GM13976 (cell line): ENCODE data around the gene TSSC4.
"Not testable (repeated sequence)": the region's sequence is repeated elsewhere in the genome, so short reads cannot be mapped to it uniquely, and the experiment has no call there.

Experiments used
- DNase-seq: peaks from one replicate; pipeline ENCODE4 v3.0.0; 2012; ENCODE audit warnings: low spot score
- CTCF ChIP-seq: IDR thresholded peaks from 2 replicates; pipeline ENCODE4 v1.5.1; 2012; ENCODE audit warnings: borderline replicate concordance, mild to moderate bottlenecking; ENCODE audit not compliant: insufficient read depth; ENCODE audit errors: extremely low read depth, missing control alignments, control extremely low read depth
- in situ Hi-C: fragments of 300-500 bp; cut with MboI; formaldehyde crosslinking; loops from one replicate; pipeline ENCODE4 v1.12.0; 2022; ENCODE audit warnings: low sequenced_read_pairs, mixed read lengths, inconsistent platforms; ENCODE audit not compliant: unreplicated experiment

Gene TSSC4

GRCh38 chr11:2400069-2400761, at the start of gene TSSC4:
Gene TSSC4 (plus strand): TSS chr11:2400750. CDS start chr11:2402634, 1,884 bp downstream.
- in situ Hi-C loops = no loop called here
- peak; percentile 99 for DNase-seq
- peak; percentile 100 for TF ChIP-seq CTCF

- in situ Hi-C loops = no loop called here
- no peak for TF ChIP-seq CTCF
These were observed 48.8 kb upstream of the TSSC4 start for GRCh38 chr11:2351701-2352100.

GRCh38 chr11:2352420-2352819, 48.1 kb upstream of the TSSC4 start:
- DNase-seq = no peak
- in situ Hi-C loops = no loop called here
- TF ChIP-seq CTCF = no peak

More at GRCh38 chr11:2351701-2352100, 48.8 kb upstream of the TSSC4 start:
- no peak for DNase-seq

DNA sequence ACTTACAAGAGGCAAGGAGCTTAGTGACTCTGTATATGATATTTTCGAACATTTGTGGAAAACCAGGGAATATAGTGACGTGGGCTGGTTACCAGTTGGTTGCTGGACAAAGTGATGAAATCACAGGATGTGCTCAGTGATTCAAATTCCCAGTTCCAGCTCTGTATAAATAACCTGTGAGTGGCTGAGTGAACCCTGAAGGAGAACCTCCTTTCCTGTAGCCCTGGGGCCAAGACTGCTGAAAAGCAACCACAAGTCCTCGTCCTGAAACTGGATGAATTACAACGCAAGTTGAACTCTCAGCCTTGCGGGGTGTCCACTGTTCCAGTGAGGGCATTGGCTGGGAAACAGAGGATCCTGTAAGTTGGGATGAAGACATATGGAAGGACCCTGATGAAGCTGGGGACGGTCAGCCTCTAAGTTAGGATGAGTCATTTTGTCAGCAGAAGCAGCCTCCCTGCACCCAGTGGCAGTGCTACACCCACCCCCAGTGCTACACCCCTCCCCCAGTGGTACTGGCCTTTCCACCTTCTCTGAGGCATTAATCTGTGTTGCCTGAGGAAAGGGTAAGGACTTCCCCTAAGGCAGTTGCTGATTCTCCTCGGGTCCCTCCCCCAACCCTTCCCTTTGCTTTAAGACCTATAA, 45.4 kb upstream of the TSSC4 start:
- in situ Hi-C loops = no loop called here
- no peak for DNase-seq
- TF ChIP-seq CTCF = no peak

- no peak for TF ChIP-seq CTCF
- DNase-seq = no peak
- in situ Hi-C loops = no loop called here
These were observed 43.3 kb upstream of the TSSC4 start for GRCh38 chr11:2357246-2357645.

- DNase-seq, in situ Hi-C loops: not testable (repeated sequence)
These were observed 42.9 kb upstream of the TSSC4 start for GRCh38 chr11:2357651-2358050.

DNA sequence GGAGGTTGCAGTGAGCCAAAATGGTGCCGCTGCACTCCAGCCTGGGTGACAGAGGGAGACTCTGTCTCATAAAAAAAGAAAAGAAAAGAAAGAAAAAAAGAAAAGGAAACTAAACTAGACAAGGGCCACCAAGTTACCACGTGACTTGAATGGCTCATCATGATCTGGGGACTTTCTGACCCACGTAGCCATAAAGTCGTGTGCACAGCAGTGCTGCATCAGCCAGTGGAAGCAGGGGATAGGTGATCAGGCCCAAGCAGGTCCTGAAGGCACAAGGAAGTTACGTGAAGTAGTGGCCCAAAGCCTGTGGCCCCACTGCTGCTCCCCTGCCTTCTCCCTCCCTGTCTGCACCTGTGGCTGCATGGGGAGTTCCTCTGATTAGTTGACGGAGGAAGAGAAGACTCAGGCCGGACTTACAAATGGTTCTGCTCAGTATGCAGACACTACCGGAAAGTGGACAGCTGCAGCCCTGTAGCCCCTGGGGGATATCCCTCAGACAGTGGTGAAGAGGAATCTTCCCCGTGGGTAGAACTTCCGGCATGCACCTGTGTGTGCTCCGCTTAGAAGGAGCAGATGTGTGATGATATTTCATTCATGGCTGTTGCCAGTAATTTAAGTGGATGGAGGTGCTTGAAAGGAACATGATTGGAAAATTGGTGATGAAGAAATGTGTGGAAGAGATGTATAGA, 41.7 kb upstream of the TSSC4 start:
- no peak for DNase-seq
- in situ Hi-C loops = no loop called here
- no peak for TF ChIP-seq CTCF
